ENCODE results near the gene RPS6KA3.

GRCh38 chrX:20284444-20284843 is 17.7 kb upstream of the RPS6KA3 start:
- TF ChIP-seq, protein P1, sequence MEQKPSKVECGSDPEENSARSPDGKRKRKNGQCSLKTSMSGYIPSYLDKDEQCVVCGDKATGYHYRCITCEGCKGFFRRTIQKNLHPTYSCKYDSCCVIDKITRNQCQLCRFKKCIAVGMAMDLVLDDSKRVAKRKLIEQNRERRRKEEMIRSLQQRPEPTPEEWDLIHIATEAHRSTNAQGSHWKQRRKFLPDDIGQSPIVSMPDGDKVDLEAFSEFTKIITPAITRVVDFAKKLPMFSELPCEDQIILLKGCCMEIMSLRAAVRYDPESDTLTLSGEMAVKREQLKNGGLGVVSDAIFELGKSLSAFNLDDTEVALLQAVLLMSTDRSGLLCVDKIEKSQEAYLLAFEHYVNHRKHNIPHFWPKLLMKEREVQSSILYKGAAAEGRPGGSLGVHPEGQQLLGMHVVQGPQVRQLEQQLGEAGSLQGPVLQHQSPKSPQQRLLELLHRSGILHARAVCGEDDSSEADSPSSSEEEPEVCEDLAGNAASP (IDR thresholded peaks at IDR 0.05): no peak
- no peak for TF ChIP-seq ZNF282 (CRISPR knock-in tag; IDR thresholded peaks at IDR 0.05)
- TF ChIP-seq SMARCA4 (IDR thresholded peaks at IDR 0.05): no peak
- no peak for TF ChIP-seq RAD51 (IDR thresholded peaks at IDR 0.05; ENCODE audit: borderline replicate concordance, low read depth)
- no peak for TF ChIP-seq SPI1 (IDR thresholded peaks at IDR 0.05; ENCODE audit: borderline replicate concordance, low read depth, low read length)
- no peak for TF ChIP-seq CBX2 (IDR thresholded peaks at IDR 0.05; ENCODE audit: insufficient read depth, low read length, poor library complexity, severe bottlenecking)
